NCI-H2196 treated with DMSO at 0.1 percent for 48 hours (cell line): ENCODE results near the gene CLEC18A.
"Not testable (repeated sequence)": the region's sequence is repeated elsewhere in the genome, so short reads cannot be mapped to it uniquely, and the experiment has no call there.

ENCODE experiments used
- DNase-seq: peaks from one replicate; lab custom pipeline; 2025; ENCODE audit not compliant: unreplicated experiment; lab: John Stamatoyannopoulos, UW

Gene CLEC18A

GRCh38 chr16:69951017-69951671 is at the start of gene CLEC18A:
Gene CLEC18A, plus strand, starts transcription at chr16:69951334. Its CDS starts 33 bp downstream, at chr16:69951367.
- DNase-seq = not testable (repeated sequence)

- DNase-seq = no peak
Measured at GRCh38 chr16:69903865-69904415, 47.2 kb upstream of the CLEC18A start.

- DNase-seq = no peak
Measured at GRCh38 chr16:69904495-69905170, 46.5 kb upstream of the CLEC18A start.

GRCh38 chr16:69905171-69905555 is 46.0 kb upstream of the CLEC18A start:
- DNase-seq = no peak

GRCh38 chr16:69906838-69907401 is 44.2 kb upstream of the CLEC18A start:
- DNase-seq = no peak

GRCh38 chr16:69909043-69909442 is 42.1 kb upstream of the CLEC18A start:
- no peak for DNase-seq

GRCh38 chr16:69909760-69910159 is 41.4 kb upstream of the CLEC18A start:
- DNase-seq = no peak

- DNase-seq = no peak
Measured at GRCh38 chr16:69910964-69911363, 40.2 kb upstream of the CLEC18A start.

- DNase-seq = no peak
Measured at GRCh38 chr16:69916462-69916861, 34.7 kb upstream of the CLEC18A start.

GRCh38 chr16:69917311-69917710 is 33.8 kb upstream of the CLEC18A start:
- DNase-seq = no peak

- no peak for DNase-seq
Measured at GRCh38 chr16:69917739-69918138, 33.4 kb upstream of the CLEC18A start.

GRCh38 chr16:69918241-69918640 is 32.9 kb upstream of the CLEC18A start:
- DNase-seq = no peak

- no peak for DNase-seq
Measured at GRCh38 chr16:69921127-69921526, 30.0 kb upstream of the CLEC18A start.

GRCh38 chr16:69922200-69922599 is 28.9 kb upstream of the CLEC18A start:
- no peak for DNase-seq

GRCh38 chr16:69924041-69924775 is 26.9 kb upstream of the CLEC18A start:
- DNase-seq = no peak

GRCh38 chr16:69924777-69925191 is 26.4 kb upstream of the CLEC18A start:
- DNase-seq = no peak

- no peak for DNase-seq
Measured at GRCh38 chr16:69925311-69925710, 25.8 kb upstream of the CLEC18A start.

GRCh38 chr16:69926241-69926640 is 24.9 kb upstream of the CLEC18A start:
- no peak for DNase-seq

- no peak for DNase-seq
Measured at GRCh38 chr16:69927056-69927757, 23.9 kb upstream of the CLEC18A start.

GRCh38 chr16:69928856-69929400 is 22.2 kb upstream of the CLEC18A start:
- no peak for DNase-seq
